ENCODE data around the gene P2RY8.

Gene P2RY8

DNA sequence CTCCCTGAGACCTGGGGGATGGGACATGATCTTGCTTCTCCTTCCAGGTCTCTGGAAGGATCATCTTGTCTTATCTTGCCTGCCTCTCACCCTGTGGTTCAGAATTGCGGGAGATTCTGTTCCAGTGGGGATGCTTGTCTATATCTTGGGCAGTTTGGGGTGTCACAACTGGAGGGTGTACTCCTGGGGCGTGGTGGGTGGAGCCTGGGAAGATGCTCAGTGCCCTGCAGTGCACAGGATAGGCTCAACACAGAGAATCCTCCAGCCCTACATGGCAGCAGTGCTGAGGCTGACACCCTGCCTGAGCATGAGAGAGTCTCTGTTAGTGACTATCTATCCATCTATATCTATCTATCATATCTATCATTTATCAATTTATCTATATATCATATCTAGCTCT is 7.7 kb downstream of the P2RY8 start:
- DNase-seq (ENCODE audit: low read depth): no peak
- TF ChIP-seq, protein P1, sequence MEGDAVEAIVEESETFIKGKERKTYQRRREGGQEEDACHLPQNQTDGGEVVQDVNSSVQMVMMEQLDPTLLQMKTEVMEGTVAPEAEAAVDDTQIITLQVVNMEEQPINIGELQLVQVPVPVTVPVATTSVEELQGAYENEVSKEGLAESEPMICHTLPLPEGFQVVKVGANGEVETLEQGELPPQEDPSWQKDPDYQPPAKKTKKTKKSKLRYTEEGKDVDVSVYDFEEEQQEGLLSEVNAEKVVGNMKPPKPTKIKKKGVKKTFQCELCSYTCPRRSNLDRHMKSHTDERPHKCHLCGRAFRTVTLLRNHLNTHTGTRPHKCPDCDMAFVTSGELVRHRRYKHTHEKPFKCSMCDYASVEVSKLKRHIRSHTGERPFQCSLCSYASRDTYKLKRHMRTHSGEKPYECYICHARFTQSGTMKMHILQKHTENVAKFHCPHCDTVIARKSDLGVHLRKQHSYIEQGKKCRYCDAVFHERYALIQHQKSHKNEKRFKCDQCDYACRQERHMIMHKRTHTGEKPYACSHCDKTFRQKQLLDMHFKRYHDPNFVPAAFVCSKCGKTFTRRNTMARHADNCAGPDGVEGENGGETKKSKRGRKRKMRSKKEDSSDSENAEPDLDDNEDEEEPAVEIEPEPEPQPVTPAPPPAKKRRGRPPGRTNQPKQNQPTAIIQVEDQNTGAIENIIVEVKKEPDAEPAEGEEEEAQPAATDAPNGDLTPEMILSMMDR (IDR thresholded peaks at IDR 0.05; ENCODE audit: control insufficient read depth, extremely low read depth, insufficient read depth): no peak
- no peak overlapping the region for H3K4me3 ChIP-seq (ENCODE audit: low read depth, low read length)

DNA sequence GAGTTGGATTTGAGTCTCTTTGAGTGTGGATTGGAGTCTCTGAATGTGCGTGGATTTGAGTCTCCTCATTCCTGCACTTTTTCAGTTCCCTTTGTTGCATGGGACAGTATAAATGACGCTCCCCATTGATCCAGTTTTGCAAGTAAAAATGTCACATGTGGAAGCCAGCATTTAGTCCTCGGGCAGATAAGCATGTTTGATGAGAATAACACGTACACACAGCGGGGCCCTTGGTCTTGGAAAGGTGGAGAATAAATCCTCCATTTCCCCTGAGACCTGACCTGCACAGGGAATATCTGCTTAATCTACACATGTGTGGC is 8.1 kb downstream of the P2RY8 start:
- TF ChIP-seq, protein P1 (IDR thresholded peaks at IDR 0.05; ENCODE audit: control insufficient read depth, extremely low read depth, insufficient read depth): no peak
- no peak for DNase-seq (ENCODE audit: low read depth)
- H3K4me3 ChIP-seq (ENCODE audit: low read depth, low read length): no peak overlapping the region

DNA sequence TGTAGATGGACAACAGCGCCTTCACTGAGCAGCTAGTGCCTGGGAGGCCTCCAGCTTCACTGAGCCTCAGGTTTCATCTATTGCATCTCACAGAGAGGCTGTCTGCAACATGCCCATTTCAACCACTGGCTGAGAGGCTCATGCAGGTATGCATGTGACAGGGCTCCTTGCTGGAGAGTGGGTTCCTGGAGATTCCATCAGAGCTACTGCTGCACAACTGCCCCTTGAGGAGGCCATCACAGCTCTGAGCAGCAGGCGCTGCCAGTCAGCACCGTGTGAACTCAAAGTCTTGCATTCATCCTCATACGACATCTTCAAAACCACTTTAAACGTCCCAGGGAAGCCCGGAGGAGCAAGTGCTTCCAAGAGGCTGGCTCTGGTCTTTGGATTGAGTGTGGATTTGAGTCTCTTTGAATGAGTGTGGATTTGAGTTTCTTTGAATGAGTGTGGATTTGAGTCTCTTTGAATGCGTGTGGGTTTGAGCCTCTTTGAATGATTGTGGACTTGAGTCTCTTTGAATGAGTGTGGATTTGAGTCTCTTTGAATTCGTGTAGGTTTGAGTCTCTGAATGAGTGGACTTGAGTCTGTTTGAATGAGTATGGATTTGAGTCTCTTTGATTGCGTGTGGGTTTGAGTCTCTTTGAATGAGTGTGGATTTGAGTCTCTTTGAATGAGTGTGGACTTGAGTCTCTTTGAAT is 8.7 kb downstream of the P2RY8 start:
- no peak for DNase-seq (ENCODE audit: low read depth)
- TF ChIP-seq, protein P1 (IDR thresholded peaks at IDR 0.05; ENCODE audit: control insufficient read depth, extremely low read depth, insufficient read depth): no peak
- H3K4me3 ChIP-seq (ENCODE audit: low read depth, low read length): no peak overlapping the region

DNA sequence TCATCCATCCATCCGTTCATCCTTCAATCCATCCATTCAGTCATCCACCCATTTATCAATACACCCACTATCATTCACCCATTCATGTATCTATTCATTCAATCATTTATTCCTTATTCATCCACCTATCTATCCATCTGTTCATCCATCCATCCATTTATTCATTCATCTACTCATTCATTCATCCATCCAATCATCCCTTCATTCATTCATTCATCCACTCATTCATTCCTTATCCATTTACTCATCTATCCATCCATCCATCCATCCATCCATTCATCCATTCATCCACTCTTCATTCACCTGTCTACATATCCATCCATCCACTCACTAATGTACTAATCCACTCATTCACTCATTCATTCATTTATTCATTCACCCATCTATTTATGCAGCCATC is 9.5 kb downstream of the P2RY8 start:
- TF ChIP-seq, protein P1 (IDR thresholded peaks at IDR 0.05; ENCODE audit: control insufficient read depth, extremely low read depth, insufficient read depth): no peak
- no peak for DNase-seq (ENCODE audit: low read depth)
- no peak overlapping the region for H3K4me3 ChIP-seq (ENCODE audit: low read depth, low read length)

DNA sequence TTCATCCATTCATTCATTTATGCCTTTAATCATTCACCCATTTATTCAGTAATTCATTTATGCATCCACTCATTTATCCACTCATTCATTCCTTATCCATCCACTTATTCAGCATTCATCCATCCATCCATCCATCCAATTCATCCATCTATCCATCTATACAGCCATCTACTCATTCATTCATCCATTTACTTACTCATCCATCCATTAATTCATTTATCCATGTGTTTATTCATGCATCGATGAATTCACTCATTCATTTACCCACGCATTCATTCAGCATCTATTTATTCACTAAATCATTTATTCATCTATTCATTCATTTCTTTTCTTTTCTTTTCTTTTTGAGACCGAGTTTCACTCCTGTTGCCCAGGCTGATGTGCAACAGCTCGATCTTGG is 10.4 kb downstream of the P2RY8 start:
- TF ChIP-seq, protein P1 (IDR thresholded peaks at IDR 0.05; ENCODE audit: control insufficient read depth, extremely low read depth, insufficient read depth): no peak

GRCh38 chrX:1525583-1526355 is 11.2 kb downstream of the P2RY8 start:
- H3K4me3 ChIP-seq (ENCODE audit: low read depth, low read length): no peak overlapping the region
- TF ChIP-seq, protein P1 (IDR thresholded peaks at IDR 0.05; ENCODE audit: control insufficient read depth, extremely low read depth, insufficient read depth): no peak
- no peak for DNase-seq (ENCODE audit: low read depth)

More for the DNA sequence above, 10.4 kb downstream of the P2RY8 start:
- H3K4me3 ChIP-seq (ENCODE audit: low read depth, low read length): no peak overlapping the region
- no peak for DNase-seq (ENCODE audit: low read depth)
